DMS53 treated with DMSO at 0.1 percent for 48 hours (cell line): ENCODE measurements around the gene GPC2.
"Not testable (repeated sequence)": the region's sequence is repeated elsewhere in the genome, so short reads cannot be mapped to it uniquely, and the experiment has no call there.

Experiments used
- DNase-seq: peaks from one replicate; lab custom pipeline; 2025; ENCODE audit not compliant: unreplicated experiment; lab: John Stamatoyannopoulos, UW

GPC2 gene, protein sequence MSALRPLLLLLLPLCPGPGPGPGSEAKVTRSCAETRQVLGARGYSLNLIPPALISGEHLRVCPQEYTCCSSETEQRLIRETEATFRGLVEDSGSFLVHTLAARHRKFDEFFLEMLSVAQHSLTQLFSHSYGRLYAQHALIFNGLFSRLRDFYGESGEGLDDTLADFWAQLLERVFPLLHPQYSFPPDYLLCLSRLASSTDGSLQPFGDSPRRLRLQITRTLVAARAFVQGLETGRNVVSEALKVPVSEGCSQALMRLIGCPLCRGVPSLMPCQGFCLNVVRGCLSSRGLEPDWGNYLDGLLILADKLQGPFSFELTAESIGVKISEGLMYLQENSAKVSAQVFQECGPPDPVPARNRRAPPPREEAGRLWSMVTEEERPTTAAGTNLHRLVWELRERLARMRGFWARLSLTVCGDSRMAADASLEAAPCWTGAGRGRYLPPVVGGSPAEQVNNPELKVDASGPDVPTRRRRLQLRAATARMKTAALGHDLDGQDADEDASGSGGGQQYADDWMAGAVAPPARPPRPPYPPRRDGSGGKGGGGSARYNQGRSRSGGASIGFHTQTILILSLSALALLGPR

GRCh38 chr7:100177045-100178001 is at the start of gene GPC2, which contains the start of gene STAG3:
TSS of gene GPC2 (minus strand) at chr7:100177381. CDS start at chr7:100177199, 182 bp downstream.
TSS of gene STAG3 (plus strand) at chr7:100177918. CDS start at chr7:100180557, 2,639 bp downstream.
- peak; percentile 94 for DNase-seq

DNA sequence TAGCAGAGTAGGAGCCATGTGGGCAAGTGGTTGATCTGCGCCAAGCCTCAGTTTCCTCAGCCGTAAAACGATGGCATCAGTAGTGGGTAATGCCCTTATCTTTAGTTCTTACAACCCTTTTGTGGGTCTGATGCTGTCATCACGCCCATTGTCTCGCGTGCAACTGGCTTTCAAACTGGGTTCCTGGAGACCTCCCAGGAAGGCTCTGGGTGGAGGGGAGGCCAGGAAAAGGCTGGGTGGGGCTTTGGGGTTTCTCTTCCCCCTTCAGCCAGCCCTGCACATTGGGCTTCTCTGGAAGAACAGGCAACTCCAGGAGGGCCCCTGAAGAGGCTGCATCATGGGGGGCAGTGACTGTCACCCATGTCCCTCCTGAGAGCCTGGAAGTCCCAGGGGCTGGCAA is 47.7 kb upstream of the GPC2 start:
- DNase-seq = not testable (repeated sequence)

GRCh38 chr7:100223376-100223927 is 46.3 kb upstream of the GPC2 start:
- DNase-seq = not testable (repeated sequence)

DNA sequence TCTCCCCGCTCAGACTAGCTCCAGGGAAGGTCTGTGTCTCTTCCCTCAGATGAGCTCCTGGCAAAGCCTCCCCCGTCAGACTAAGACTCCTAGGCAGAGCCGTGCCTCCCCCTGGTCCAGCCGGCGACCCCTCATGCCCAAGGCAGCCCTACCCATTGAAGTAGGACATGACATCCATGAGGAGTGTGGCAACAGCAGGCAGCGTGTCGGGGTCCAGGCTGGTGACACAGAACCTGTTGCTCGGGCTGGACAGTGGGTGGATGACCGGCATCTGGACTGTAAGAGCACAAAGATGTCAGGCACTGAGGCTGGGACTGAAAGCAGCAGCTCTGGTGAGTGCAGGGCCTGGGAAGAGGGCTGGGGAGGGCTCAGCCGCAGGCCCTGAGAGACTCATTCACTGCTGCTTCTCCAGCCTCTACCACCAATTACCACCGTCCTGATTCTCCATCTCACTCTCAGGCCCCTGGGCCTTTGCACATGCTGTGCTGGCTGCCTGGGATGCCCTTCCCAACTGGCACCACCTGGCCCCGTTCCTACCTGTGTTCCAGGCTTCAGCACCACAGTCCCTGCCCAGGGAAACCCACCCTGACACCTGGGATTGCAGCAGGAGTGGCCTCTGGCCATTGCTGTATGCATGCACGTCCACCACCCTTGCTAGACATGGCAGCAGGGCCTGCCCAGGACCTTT is 45.4 kb upstream of the GPC2 start:
- DNase-seq = no peak

DNA sequence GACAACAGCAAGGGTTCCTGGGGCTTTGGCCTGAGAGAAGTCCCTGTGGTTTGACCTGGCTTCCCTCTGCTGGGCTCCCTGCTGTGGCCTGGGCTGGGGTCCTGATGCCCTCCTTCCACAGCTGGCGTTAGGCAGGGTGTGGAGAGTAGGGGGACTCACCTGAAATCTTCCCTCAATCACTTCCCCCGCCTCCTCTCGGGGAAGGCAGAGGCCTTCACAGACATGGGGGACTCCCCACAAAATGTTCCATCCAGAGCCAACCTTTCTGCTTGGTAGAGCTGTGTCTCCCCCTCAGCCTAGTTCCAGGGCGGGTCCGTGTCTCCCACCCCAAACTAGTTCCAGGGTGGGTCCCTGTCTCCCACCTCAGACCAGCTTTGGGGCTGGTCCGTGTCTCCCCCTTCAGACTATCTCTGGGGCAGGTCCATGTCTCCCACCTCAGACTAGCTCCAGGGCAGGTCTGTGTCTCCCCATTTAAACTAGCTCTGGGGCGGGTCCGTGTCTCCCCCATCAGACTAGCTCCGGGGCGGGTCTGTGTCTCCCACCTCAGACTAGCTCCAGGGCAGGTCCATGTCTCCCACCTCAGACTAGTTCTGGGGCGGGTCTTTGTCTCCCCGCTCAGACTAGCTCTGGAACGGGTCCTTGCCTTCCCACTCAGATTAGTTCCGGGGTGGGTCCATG is 44.7 kb upstream of the GPC2 start:
- no peak for DNase-seq

- no peak for DNase-seq
Measured at GRCh38 chr7:100221231-100221718, 44.1 kb upstream of the GPC2 start.

GRCh38 chr7:100220586-100221230 is 43.5 kb upstream of the GPC2 start:
- DNase-seq = no peak

DNA sequence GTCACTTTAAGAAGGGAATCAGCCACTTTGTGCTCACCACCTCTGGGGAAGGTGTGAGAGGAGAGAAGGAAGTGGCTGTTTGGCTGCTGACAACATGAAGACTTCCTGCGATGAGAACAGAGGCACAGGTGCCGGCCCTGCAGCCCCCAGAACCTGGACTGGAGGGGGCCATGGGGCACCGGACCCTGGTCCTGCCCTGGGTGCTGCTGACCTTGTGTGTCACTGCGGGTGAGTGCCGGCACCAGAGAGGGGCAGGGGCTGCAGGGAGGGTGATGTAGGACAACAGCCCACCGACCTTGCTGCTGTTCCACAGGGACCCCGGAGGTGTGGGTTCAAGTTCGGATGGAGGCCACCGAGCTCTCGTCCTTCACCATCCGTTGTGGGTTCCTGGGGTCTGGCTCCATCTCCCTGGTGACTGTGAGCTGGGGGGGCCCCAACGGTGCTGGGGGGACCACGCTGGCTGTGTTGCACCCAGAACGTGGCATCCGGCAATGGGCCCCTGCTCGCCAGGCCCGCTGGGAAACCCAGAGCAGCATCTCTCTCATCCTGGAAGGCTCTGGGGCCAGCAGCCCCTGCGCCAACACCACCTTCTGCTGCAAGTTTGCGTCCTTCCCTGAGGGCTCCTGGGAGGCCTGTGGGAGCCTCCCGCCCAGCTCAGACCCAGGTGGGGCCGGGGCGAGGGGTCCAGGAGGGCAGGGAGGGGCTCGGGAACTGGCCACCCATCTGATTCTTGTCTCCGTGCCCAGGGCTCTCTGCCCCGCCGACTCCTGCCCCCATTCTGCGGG is 42.8 kb upstream of the GPC2 start, which contains the start of gene PVRIG:
TSS of gene PVRIG (plus strand) at position 149 of the 785 bp plus-strand sequence. CDS start at position 171, 22 bp downstream.
- not testable (repeated sequence) for DNase-seq

DNA sequence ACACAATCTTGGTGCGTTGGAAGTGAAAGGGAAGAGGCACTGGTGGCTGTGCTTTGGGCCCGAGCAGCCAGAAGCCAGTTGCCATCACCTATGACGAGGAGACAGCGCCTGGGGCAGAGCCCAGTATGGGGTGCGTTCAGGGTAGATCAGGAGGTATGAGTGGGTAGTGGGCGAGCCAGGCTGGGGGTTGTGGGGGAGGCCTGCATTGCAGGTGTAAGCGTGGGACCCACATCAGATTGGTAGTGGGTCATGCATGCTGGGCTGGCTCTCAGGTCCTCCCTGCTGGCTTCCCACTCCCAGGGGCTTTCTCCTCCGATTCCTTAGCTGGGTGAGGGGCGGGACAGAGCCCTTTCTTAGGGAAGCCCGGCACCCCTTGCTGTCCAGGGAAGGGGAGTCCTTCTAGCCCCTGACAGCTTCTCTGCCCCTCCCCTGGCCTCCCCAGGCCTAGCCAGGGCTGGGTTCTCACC is 42.1 kb upstream of the GPC2 start:
- DNase-seq = no peak

- peak; percentile 87 for DNase-seq
Measured at GRCh38 chr7:100217934-100218333, 40.8 kb upstream of the GPC2 start.

DNA sequence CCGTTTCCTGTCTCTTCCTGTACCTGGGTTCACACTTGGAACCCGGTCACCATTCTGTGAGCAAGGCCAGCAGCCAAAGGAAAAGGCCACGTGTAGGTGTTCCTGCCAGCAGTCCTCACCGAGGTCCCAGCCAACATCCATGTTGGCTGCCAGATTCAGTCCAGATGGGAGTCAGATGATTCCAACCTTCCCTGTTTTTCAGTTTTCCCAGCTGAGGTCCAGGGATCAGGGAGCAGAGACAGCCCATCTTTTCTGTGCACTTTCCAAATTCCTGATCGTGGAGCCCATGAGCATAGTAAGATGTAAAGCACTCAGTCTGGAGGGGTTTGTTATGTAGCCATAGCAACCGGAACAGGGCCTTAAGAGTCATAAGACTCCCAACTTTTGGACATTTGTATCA is 38.7 kb upstream of the GPC2 start:
- DNase-seq = no peak

- DNase-seq = not testable (repeated sequence)
Measured at GRCh38 chr7:100214356-100214755, 37.2 kb upstream of the GPC2 start.

GRCh38 chr7:100213672-100214071 is 36.5 kb upstream of the GPC2 start:
- DNase-seq = no peak

GRCh38 chr7:100212631-100213286 is 35.6 kb upstream of the GPC2 start:
- DNase-seq = no peak

GRCh38 chr7:100211342-100211780 is 34.2 kb upstream of the GPC2 start:
- DNase-seq = no peak

GRCh38 chr7:100210805-100211204 is 33.6 kb upstream of the GPC2 start:
- DNase-seq = no peak

- DNase-seq = no peak
Measured at GRCh38 chr7:100209493-100209892, 32.3 kb upstream of the GPC2 start.
